Hepatocyte (in vitro differentiated cells): ENCODE results near the gene CTSL. TPM values are rescaled to one million over a fixed set of nuclear protein-coding genes. Genes with fewer than 3 reads are reported as not detected.

Experiments used
- DNase-seq: peaks from one replicate; pipeline ENCODE4 v3.0.0-alpha.2; 2016; ENCODE audit warnings: low spot score
- H2AFZ ChIP-seq: fragments of 200-600 bp; sonication (generic); 2 replicates; pipeline ENCODE4 v1.6.0; 2016; ENCODE audit warnings: antibody characterized with exemption, mild to moderate bottlenecking
- H3K27ac ChIP-seq: fragments of 200-600 bp; sonication (generic); 2 replicates; pipeline ENCODE4 v1.5.1; 2016; ENCODE audit warnings: mild to moderate bottlenecking
- H3K27me3 ChIP-seq: fragments of 200-600 bp; sonication (generic); 2 replicates; pipeline ENCODE4 v1.6.1; 2016
- H3K36me3 ChIP-seq: fragments of 200-600 bp; sonication (generic); replicated peaks from 2 replicates; pipeline ENCODE4 v1.5.1; 2016; ENCODE audit warnings: low read depth; ENCODE audit not compliant: insufficient read depth
- H3K4me1 ChIP-seq: fragments of 200-600 bp; sonication (generic); 2 replicates; pipeline ENCODE4 v1.5.1; 2016; ENCODE audit warnings: mild to moderate bottlenecking, moderate library complexity; ENCODE audit not compliant: insufficient read depth
- H3K4me2 ChIP-seq: fragments of 200-600 bp; sonication (generic); 2 replicates; pipeline ENCODE4 v1.6.0; 2016
- H3K4me3 ChIP-seq: fragments of 200-600 bp; sonication (generic); 2 replicates; pipeline ENCODE4 v1.5.1; 2016; ENCODE audit warnings: mild to moderate bottlenecking
- H3K79me2 ChIP-seq: fragments of 200-600 bp; sonication (generic); 2 replicates; pipeline ENCODE4 v1.6.0; 2017; ENCODE audit warnings: mild to moderate bottlenecking
- H3K9me2 ChIP-seq: fragments of 200-600 bp; sonication (generic); replicated peaks from 2 replicates; pipeline ENCODE4 v1.6.0; 2017; ENCODE audit warnings: mild to moderate bottlenecking; ENCODE audit not compliant: insufficient read depth
- H3K9me3 ChIP-seq: fragments of 200-600 bp; sonication (generic); 2 replicates; pipeline ENCODE4 v1.5.1; 2016; ENCODE audit warnings: low read depth, mild to moderate bottlenecking
- H4K20me1 ChIP-seq: fragments of 200-600 bp; sonication (generic); 2 replicates; pipeline ENCODE4 v1.6.0; 2016; ENCODE audit warnings: mild to moderate bottlenecking; ENCODE audit not compliant: insufficient read depth, poor library complexity, severe bottlenecking
- EZH2 ChIP-seq: fragments of 200-600 bp; sonication (generic); IDR thresholded peaks from 2 replicates; pipeline ENCODE4 v1.6.1; 2016; ENCODE audit warnings: antibody characterized with exemption, mild to moderate bottlenecking, borderline replicate concordance
- EZH2phosphoT487 ChIP-seq: fragments of 200-600 bp; sonication (generic); IDR thresholded peaks from one replicate; pipeline ENCODE4 v1.6.1; 2018; ENCODE audit warnings: antibody characterized with exemption, mild to moderate bottlenecking, low read depth, moderate library complexity; ENCODE audit not compliant: unreplicated experiment, severe bottlenecking
- WGBS: methylation state at CpG from one replicate; pipeline ENCODE4 v1.1.6; 2016; ENCODE audit warnings: low lambda C conversion rate; ENCODE audit errors: missing lambda C conversion rate; 5-methylcytosine and 5-hydroxymethylcytosine counted together
- polyA plus RNA-seq: library from polyadenylated mRNA; unstranded; fragments of >200 nt; fragmentation: Nextera tagmentation; extraction: Ambion mirVana; gene quantifications from 2 replicates; pipeline ENCODE4 v1.2.1, GENCODE V29; 2016
- total RNA-seq: library from RNA; depleted of rRNA; stranded (reverse); fragments of >200 nt; gene quantifications from 2 replicates; pipeline ENCODE4 v1.2.3, GENCODE V29; 2014
- TF ChIP-seq, protein P1 (sequence below): fragments of 200-600 bp; sonication (generic); IDR thresholded peaks from 2 replicates; pipeline ENCODE4 v1.5.1; 2016; ENCODE audit warnings: antibody characterized with exemption, mild to moderate bottlenecking; ENCODE audit not compliant: poor library complexity

The CTSL gene
- total and polyA plus RNA-seq, 2 experiments from 2014 or later, result 341 to 365 TPM

GRCh38 chr9:87749335-87750035 lies 23.6 kb downstream of the CTSL start:
- Histone ChIP-seq H3K9me3 (no peaks in the 10 kb centered on the region), H3K79me2 (no peaks in the 10 kb centered on the region), H2AFZ (no peak overlapping the region), H3K4me2 (no peak overlapping the region), H3K4me3 (no peak overlapping the region), H3K36me3 (no peaks in the 10 kb centered on the region), H3K27ac (no peak overlapping the region), H4K20me1 (no peaks in the 10 kb centered on the region), H3K27me3 (no peaks in the 10 kb centered on the region), H3K9me2 (no peaks in the 10 kb centered on the region), H3K4me1 (no peaks in the 10 kb centered on the region)
- 73% methylated on average over 5 of the region's 5 CpGs for WGBS
- DNase-seq, result no peak
- TF ChIP-seq EZH2, result no peak
- TF ChIP-seq, protein P1, sequence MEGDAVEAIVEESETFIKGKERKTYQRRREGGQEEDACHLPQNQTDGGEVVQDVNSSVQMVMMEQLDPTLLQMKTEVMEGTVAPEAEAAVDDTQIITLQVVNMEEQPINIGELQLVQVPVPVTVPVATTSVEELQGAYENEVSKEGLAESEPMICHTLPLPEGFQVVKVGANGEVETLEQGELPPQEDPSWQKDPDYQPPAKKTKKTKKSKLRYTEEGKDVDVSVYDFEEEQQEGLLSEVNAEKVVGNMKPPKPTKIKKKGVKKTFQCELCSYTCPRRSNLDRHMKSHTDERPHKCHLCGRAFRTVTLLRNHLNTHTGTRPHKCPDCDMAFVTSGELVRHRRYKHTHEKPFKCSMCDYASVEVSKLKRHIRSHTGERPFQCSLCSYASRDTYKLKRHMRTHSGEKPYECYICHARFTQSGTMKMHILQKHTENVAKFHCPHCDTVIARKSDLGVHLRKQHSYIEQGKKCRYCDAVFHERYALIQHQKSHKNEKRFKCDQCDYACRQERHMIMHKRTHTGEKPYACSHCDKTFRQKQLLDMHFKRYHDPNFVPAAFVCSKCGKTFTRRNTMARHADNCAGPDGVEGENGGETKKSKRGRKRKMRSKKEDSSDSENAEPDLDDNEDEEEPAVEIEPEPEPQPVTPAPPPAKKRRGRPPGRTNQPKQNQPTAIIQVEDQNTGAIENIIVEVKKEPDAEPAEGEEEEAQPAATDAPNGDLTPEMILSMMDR, result no peak
- TF ChIP-seq EZH2phosphoT487, result no peak

- Histone ChIP-seq H3K36me3 (no peaks in the 10 kb centered on the region), H3K4me1 (no peaks in the 10 kb centered on the region), H3K27ac (no peak overlapping the region), H3K27me3 (no peaks in the 10 kb centered on the region), H3K9me3 (no peaks in the 10 kb centered on the region), H3K9me2 (no peaks in the 10 kb centered on the region), H4K20me1 (no peaks in the 10 kb centered on the region), H3K4me3 (no peak overlapping the region), H2AFZ (no peak overlapping the region), H3K79me2 (no peaks in the 10 kb centered on the region), H3K4me2 (no peak overlapping the region)
- WGBS, result 47% methylated on average over 2 of the region's 2 CpGs
- TF ChIP-seq EZH2phosphoT487 (no peak), EZH2 (no peak)
- TF ChIP-seq, protein P1, result no peak
- no peak for DNase-seq
These were observed 24.8 kb downstream of the CTSL start for GRCh38 chr9:87750726-87751125.

- no peak overlapping the region for H2AFZ ChIP-seq
- no peak for DNase-seq
- 94% methylated on average over 3 of the region's 3 CpGs for WGBS
- no peaks in the 10 kb centered on the region for H3K9me2 ChIP-seq
- no peaks in the 10 kb centered on the region for H3K79me2 ChIP-seq
- H3K27me3 ChIP-seq, result no peaks in the 10 kb centered on the region
- H3K27ac ChIP-seq, result no peak overlapping the region
- no peaks in the 10 kb centered on the region for H3K9me3 ChIP-seq
- TF ChIP-seq, protein P1, result no peak
- TF ChIP-seq EZH2phosphoT487 (no peak), EZH2 (no peak)
- no peaks in the 10 kb centered on the region for H3K4me1 ChIP-seq
- H4K20me1 ChIP-seq, result no peaks in the 10 kb centered on the region
- H3K4me2 ChIP-seq, result no peak overlapping the region
- H3K36me3 ChIP-seq, result no peaks in the 10 kb centered on the region
- no peak overlapping the region for H3K4me3 ChIP-seq
These were observed 25.5 kb downstream of the CTSL start for GRCh38 chr9:87751423-87751822.
